ENCODE measurements around the gene THG1L.
A peak's percentile ranks its signal among the peaks of the same experiment; 100 is the strongest.
"Not testable (repeated sequence)": the region's sequence is repeated elsewhere in the genome, so short reads cannot be mapped to it uniquely, and the experiment has no call there.

THG1L gene

DNA sequence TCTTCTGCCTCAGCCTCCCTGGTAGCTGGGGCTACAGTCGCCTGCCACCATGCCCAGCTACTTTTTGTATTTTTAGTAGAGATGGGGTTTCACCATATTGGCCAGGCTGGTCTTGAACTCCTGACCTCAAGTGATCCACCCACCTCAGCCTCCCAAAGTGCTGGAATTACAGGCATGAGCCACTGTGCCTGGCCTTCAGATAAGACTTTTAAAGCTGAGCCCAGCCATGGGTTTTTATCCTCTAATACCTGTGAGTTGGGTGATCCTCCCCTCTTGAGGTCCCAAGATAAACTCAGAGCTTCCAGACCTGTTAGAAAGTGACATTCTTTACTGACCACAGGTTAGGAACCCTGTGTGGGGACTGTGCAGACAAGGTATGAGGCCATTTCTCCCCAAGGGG lies 3.4 kb upstream of the THG1L start:
- not testable (repeated sequence) for DNase-seq (ENCODE audit: low read depth in 2 of 2)

DNA sequence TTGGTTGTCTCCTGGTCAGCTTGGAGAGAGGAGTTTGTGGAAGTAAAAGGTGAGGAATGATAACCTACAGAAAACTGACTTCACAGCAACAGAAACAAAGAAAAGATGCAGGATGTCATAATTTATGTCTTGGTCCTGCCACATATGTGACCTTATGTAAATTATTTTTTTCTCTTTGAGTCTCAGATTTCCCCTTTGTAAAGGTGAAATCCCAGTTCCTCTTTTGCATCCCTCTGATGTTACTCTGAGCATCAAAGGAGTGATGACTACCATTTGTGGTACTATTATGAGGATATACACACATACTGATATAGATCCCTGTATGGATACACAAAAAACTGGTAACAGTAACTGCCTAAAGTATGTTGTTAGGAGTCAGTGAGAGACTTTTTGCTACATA lies 1.4 kb upstream of the THG1L start:
- no peak for DNase-seq (ENCODE audit: low read depth in 2 of 2)

DNA sequence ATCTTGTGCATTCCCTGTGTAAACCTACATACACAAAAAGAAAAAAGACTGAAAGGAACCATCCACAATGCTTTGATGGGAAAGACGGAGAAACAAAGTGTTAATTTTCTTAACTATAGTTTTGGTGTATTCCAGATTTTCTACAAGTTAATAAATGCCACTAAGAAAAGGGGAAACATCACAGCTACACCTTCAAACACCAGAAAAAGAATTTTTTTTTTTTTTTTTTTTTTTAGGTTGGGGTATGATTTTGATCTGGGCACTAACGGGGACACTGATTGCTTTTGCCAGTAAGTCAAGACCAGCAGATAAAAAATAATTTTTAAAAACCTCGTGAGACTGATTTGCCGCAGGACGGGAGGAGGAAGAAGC lies 334 bp upstream of the THG1L start:
- DNase-seq (ENCODE audit: low read depth in 2 of 2), result no peak

DNA sequence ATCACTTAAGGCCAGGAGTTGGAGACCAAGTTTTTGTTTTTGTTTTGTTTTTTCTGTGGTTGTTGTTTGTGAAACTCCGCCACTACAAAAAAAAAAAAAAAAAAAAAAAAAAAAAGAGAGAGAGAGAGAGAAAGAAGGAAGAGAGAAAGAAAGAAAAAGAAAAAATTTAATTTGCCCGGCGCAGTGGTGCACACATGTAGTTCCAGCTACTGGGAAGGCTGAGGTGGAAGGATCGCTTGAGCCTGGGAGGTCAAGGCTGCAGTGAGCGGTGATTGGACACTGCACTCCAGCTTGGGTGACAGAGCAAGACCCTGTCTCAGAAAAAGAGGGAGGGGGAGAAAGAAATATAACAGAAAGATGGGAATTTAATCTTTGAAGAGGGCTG lies 902 bp downstream of the THG1L start:
- no peak for DNase-seq (ENCODE audit: low read depth in 2 of 2)

DNA sequence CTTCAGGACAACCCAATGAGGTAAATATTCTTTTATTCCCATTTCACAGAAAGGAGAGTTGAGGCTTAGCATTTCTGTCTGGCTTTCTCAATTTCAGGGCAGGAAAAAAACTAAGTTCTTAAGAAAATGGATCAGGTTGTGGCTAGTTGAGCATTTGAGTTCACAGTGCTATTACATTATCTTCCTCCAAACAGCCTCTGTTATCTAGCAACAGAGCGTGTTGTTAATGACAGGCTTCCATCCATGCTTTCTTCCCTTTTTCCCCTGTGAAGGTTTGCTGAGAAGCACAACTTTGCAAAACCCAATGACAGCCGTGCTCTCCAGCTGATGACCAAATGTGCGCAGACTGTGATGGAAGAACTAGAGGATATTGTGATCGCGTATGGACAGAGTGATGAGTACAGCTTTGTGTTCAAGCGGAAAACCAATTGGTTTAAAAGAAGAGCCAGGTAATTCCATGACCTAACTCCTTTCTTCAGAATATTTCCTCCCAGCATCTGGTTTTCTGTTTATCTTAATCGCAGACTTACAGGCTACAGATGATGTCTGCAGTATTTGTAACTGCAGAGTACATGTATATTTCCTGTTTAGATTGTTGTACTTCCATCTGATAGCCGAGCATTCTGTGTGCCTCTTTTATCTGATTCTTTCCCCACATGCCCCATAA lies 1.5 kb downstream of the THG1L start:
- DNase-seq (ENCODE audit: low read depth in 2 of 2), result no peak

DNA sequence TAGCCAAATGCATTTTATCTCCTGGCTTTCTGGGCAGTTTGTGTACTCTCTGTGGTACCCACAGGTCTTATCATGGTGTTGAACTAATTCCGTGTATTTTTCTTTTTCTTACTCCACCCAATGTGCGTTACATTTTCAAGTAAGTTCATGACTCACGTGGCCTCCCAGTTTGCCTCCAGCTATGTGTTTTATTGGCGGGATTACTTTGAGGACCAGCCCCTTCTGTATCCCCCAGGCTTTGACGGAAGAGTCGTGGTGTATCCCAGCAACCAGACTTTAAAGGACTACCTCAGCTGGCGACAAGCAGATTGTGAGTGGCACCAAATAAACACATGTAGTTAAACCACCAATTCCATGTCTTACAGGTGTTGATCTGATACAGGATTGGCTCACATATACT lies 3.2 kb downstream of the THG1L start:
- no peak for DNase-seq (ENCODE audit: low read depth in 2 of 2)

DNA sequence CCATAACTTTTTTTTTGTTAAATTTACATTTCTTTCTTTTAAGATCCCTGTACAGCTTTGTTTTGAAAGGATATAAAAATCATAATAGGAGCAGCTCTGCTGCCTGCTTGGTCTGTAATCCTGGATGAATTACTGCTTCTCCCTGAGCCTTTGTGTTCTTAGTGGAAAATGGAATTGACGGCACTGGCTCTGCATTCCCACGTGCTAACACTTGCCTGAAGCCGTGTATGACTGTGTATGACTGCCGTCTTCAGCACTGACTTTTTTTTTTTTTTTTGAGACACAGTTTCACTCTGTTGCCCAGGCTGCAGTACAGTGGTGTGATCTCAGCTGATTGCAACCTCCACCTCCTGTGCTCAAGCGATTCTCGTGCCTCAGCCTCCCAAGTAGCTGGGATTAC lies 4.8 kb downstream of the THG1L start:
- no peak for DNase-seq (ENCODE audit: low read depth in 2 of 2)

DNA sequence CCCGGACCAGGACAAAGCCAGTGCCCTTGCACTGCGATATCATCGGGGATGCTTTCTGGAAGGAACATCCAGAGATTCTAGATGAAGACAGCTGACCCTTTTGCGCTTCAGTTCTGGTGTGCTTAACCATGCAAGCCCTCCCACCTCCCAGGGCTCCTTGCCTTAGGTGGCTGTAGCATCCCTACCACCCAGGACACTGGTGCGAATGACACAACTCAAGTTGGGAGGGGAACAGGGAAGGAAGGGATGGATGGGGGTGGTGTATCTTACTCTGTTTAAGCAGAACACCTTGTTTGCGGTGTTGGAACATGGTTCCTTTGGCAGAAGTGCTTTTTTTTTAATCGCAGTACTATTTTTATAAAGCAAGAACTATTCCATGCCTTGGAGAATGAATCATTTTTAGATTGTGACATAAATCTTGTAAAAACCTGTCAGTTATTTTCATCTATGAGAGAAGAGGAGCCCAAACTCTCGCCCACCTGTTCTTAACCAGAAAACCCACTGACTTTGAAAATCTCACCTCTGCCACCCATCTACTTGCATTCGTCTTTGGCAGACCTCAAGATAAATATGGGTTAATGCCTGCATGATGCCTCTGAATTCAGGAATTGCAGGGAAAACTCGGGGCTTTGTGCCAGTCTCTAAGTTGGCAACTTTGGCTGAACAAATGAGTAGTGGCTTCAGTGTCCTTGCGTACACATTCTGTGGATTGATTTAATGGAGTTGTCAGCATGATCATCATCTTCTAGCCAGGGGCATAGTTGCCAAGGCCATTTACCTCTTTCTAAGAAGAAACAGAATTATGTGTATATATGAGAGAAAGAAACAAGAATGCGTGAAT lies 8.4 kb downstream of the THG1L start:
- DNase-seq (ENCODE audit: low read depth in 2 of 2), result no peak

DNA sequence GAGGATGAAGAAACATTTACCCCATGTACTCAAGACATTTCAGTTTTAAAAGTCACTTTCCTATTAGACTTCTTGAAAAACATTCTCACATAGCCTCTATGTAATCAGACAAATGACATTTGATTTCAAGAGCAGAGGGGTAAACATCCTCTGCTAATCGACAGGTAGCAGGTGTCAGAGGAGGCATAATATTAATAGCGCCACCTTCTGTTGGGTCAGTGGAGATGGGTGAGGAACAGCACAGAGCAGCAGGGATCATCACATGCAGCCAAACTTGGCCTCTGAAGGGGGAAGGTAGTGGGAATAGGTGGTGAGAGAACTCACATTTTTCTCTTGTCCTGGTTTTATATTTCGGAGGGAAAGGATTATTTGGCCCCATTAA lies 9.0 kb downstream of the THG1L start:
- no peak for DNase-seq (ENCODE audit: low read depth in 2 of 2)

DNA sequence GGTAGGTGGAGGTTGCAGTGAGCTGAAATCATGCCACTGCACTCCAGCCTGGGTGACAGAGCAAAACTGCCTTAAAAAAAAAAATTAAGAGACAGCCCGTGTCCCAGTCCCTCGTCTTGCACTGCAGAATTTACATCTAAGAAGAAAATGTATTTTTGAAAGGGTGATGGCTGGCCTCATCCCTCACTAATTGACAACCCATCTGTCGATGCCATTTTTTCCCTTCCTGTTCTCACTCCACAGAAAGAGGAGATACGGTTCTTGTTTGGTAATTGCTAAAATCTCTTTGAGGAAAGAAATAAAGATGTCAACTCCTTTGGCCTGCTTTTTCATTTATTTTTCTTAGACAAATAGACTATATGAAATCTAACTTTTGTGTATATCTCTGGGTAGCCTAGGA lies 9.9 kb downstream of the THG1L start:
- DNase-seq (ENCODE audit: low read depth in 2 of 2), result no peak

DNA sequence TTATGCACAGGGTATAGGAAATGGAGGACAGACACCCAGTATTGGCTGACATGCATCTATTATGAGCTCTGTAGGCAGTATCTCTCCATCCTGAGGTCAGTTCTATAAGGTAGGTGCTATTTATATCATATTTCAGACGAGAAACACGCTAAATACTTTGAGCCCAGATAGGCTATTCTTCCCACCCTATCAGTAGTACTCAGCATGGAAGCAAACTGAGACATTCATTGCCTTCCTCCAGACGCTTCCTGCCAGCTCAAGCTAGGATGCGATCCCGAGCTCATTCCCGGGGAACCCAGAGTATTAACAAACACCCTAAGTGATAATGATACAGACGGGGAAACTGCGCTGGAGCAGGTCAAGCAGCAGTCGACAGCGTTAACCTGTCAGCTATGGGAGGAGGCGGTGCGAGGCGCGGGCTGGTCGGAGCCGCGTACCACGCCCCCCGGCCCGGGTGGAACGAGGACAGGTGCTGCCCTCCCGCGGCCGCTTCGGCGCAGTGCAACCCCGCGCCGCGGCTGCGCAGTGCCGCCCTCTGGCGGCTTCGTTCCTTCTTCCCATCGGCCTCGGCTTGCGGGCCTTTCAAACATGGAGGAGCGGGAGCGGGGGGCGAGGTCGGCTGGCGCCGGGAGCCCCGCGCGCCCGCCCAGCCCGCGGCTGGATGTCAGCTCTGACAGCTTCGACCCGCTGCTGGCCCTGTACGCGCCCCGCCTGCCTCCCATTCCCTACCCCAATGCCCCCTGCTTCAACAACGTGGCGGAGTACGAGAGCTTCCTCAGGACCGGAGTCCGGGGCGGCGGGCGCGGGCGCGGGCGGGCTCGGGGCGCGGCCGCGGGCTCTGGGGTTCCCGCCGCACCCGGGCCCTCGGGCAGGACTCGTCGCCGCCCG lies 12.2 kb downstream of the THG1L start, which contains the start of gene LSM11:
TSS of gene LSM11 (plus strand) at position 550 of the 888 bp plus-strand sequence. CDS start at position 589, 39 bp downstream.
- DNase-seq (ENCODE audit: low read depth in 2 of 2), result peak; percentile 85 to 86

DNA sequence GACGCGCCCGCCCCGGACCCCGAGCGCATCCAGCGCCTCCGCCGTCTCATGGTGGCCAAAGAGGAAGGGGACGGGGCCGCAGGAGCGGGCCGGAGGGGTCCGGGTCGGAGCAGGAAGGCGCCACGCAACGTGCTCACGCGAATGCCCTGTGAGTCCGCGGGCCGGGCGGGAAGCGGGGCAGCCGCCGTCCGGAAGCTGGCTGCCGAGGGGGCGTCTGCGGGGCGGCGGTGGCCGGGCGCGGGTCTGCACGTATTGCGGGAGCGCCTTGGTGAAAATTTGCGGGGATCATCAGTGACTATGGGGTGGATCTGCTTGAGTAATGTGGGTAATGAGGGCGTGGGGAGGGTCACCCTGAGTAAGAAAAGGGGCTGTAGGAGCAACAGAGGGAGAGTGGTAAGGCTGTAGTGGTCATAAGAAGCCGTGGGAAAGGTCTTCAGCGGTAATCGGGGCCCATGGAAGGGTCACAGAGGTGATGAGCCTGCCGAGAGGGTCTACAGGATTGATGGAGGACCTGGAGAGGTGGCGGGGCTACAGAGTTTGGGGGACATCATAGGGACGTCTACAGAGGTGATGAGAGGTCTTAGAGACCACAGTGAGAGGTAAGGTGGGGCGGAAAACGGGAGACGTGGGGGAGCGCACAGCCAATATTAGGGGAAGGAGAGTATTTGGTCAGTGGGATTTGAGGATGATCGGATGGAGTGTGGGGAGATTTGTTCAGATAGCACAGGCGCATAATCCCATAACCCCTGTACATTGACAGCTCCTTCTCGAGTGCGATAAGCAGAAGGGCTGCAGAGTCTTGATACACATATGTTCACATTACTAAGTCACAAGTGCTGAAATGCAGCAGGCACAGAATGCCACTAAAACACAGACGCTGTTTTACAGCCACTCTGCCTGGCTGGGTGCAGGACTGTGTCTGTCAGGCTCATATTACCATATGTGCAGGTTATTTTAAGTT lies 13.1 kb downstream of the THG1L start:
- DNase-seq (ENCODE audit: low read depth in 2 of 2), result no peak

DNA sequence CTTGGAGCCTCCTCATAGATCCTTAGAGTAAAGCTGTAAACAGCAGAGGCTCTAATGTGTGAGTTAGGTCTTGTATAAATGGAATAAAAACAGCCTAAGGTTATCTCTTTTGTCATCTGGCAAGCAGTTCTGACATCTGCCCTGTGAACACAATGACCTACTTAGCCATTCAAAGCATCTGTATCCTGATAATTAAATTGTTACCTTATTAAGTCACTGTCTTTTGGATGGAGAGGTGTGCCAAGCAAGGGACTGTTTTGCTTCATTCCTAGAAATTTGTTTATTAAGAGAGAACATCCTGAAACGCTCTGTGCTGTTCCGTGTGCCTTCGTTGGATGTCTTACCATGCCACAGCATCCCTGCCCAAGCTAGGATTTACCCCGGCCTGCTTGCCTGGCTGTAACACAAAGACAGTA lies 13.8 kb downstream of the THG1L start:
- no peak for DNase-seq (ENCODE audit: low read depth in 2 of 2)

DNA sequence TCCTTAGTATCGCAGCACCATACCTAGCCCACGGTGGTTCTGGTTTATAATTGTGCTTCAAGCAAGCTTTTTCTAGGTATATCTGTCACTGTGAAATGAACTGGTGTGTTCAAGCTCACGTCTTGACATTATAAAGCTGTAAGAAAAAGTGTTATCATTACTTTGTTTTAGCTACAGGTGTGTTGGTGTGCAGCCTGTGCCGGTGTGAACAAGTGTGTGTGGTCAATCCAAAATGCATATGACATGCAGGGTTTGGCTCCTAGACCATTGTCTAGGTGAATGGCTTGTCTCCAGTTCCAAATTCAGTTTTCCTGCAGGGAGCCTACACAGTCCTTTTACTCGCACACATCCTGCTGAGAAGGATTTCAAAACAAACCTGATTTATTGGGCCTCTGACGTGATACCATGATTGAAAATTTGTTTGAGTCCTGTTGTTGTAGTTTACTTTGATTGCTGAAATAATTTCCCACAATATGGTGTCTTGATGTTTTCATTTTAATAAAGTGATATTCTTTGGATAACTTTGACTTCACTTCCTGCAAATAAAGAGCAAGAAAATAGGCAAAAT lies 16.0 kb downstream of the THG1L start:
- DNase-seq (ENCODE audit: low read depth in 2 of 2), result no peak

DNA sequence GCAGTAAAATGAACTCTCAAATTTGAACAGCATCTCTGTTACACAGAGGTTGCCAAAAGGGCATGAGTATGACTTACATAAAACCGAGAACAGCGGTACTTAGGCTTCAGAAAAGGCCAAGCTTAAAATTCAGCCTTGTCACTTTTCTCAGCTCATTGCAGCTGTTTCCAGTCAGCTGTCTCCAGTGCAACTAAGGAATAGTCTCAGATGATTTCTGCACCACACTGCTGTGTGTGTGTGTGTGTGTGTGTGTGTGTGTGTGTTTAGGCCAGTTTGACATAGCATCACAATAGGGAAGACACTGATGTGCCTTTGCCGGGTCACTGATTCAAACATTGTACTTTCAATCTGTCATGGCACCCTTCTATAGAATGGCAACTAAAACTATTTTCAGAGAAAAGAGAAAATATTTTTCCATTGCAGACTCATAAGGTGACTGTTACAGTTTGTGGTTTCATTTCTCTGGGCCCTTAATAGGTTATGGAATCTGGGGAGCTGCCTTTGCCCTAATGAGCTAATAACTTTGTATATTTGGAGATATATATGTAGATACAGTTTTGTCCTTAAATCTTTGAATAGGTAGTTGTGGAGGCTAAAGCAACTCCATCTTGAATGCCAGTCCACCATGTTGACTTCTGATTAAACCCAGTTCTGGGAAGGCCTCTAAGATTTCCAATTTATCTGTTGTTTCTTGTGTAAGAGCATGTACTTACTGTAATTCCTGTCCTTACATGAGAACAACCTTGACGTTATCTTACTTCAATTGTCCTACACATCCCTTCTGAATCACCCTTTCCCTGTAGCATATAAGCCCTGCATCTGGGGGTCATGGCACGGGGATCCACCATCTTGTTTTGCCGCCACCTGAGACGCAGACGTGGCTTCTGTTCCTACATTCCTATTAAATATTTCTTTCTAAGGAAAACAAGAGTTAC lies 16.8 kb downstream of the THG1L start:
- DNase-seq (ENCODE audit: low read depth in 2 of 2), result no peak

DNA sequence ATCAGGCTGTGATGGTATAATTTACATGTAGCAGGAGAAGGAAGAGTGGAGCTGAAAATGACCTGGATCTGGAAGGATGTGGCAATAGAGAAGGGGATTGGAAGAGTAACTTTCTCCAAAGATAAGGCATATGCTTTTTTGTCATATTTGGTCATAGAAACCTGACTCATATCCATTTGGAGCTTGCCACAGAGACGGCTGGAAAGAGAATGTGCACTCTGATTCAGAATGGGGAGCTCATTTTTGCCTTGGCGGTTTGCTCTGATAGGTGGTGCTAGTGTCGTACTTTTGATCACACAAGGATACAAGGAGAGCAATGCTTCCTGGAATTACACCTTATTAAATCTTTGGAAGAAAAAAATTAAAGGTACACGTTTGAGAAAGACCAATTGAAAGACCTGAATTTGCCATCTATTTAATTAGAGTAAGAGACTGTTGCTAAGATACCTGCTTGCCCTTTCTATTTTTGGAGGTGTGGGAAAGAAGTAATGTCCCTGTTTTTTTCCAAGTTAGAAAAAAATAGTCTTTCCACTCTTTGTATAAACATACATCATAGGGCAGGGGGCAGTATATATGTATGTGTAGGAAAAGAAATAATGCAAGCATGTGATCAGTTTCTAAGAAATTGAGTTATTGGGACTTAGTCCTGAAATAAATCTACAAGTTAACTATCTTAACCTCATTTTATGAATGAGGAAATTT lies 17.7 kb downstream of the THG1L start:
- no peak for DNase-seq (ENCODE audit: low read depth in 2 of 2)

DNA sequence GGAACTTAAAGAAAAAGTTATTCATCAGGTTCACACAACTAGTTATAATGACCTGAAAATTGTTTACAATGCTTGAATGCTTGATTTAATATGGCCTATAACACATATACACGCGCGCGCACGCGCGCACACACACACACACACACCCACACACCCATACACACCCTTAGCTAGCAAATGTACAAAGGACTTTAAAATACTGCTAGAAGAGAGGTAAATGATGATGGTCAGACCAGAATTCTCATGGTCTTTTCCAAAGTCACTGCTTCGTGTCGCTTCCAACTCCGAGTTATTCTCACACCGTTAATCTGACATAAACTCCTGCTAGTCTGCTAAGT lies 18.2 kb downstream of the THG1L start:
- no peak for DNase-seq (ENCODE audit: low read depth in 2 of 2)

DNA sequence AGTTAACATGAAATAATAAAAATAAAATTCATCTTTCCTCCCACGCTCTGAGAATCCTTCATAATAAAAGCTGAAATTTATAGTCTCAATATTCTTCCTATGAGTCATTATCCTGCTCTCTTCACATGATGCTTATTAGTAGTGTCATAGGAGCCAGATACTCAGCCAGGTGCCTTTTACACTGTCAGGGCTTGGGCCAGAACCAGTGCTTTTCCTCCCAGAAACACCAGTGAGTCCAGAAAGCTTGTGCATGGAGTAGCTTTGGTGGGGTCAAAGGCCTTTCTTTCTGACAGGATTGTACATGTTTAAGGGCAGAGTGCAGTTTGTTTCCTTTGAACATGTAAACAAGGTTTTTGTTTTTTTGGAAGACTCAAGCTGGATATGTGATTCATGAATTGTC lies 19.1 kb downstream of the THG1L start:
- no peak for DNase-seq (ENCODE audit: low read depth in 2 of 2)

DNA sequence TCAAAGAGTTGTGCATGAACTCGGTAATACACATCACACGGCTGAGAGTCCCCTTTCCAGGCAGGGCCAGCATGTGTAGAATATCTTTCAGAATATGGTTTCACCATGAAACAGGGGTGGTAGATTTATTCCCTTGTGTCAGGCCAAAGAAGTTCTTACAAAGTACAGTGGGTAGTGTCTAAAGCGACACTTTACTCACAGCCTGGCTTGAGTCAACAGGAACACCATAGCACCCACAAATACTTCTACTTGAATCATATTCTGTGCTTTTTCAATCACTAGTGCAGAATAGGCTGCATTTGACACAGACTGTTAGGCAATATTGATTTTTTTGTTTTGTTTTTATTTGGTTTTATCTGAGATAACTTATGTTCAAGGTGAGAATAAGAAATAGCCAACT lies 24.9 kb downstream of the THG1L start:
- no peak for DNase-seq (ENCODE audit: low read depth in 2 of 2)

Measured in stimulated activated CD4-positive, alpha-beta T cell treated with anti-CD3 and anti-CD28 coated beads, Interleukin-12 subunit alpha, Interleukin-12 subunit beta, amount 100 ng/mL, for 24 hours (primary cell).